AG04449 (cell line): ENCODE results near the gene MCEMP1.

Experiments used
- CTCF ChIA-PET: fragments of 350-600 bp; formaldehyde crosslinking; extraction: SDS; loops from one replicate; lab custom pipeline; 2021; ENCODE audit warnings: antibody characterized with exemption; lab: Yijun Ruan, JAX
- POLR2A ChIA-PET: fragments of 400-600, 350-600 bp; formaldehyde crosslinking; extraction: SDS; loops from one replicate; lab custom pipeline; 2020; ENCODE audit warnings: antibody characterized with exemption, inconsistent platforms; lab: Yijun Ruan, JAX
- DNase-seq: peaks from one replicate; pipeline ENCODE4 v3.0.0-alpha.2; 2010; ENCODE audit warnings: low read depth, low spot score
- H3K4me3 ChIP-seq: 2 replicates; pipeline ENCODE4 v1.5.1; 2011; ENCODE audit warnings: low read depth, mild to moderate bottlenecking, control low read depth, low read length
- TF ChIP-seq, protein P1 (sequence below): IDR thresholded peaks from one replicate; pipeline ENCODE4 v1.5.1; 2011; ENCODE audit warnings: mild to moderate bottlenecking, moderate library complexity, low read length, control low read depth, inconsistent platforms; ENCODE audit not compliant: insufficient read depth; ENCODE audit errors: missing control alignments

MCEMP1 gene

GRCh38 chr19:7665076-7665475 is 11.8 kb upstream of the MCEMP1 start:
- peak; percentile 37 for DNase-seq
- POLR2A ChIA-PET, result interaction anchor here (0.7 kb wide), 1 partner anchor 92 kb away, joined by 3 read pairs; no protein-coding TSS in a partner anchor
- CTCF ChIA-PET, result interaction anchor here (1.4 to 3.2 kb wide), 3 partner anchors 13 to 135 kb away, joined by 7 to 22 read pairs (median 13); partner anchors contain the start of gene TRAPPC5
- TF ChIP-seq, protein P1, sequence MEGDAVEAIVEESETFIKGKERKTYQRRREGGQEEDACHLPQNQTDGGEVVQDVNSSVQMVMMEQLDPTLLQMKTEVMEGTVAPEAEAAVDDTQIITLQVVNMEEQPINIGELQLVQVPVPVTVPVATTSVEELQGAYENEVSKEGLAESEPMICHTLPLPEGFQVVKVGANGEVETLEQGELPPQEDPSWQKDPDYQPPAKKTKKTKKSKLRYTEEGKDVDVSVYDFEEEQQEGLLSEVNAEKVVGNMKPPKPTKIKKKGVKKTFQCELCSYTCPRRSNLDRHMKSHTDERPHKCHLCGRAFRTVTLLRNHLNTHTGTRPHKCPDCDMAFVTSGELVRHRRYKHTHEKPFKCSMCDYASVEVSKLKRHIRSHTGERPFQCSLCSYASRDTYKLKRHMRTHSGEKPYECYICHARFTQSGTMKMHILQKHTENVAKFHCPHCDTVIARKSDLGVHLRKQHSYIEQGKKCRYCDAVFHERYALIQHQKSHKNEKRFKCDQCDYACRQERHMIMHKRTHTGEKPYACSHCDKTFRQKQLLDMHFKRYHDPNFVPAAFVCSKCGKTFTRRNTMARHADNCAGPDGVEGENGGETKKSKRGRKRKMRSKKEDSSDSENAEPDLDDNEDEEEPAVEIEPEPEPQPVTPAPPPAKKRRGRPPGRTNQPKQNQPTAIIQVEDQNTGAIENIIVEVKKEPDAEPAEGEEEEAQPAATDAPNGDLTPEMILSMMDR, result no peak
- no peak overlapping the region for H3K4me3 ChIP-seq

- no peak within 1 kb of the TSS for H3K4me3 ChIP-seq
- ChIA-PET CTCF (interaction anchor here (1.7 to 7.7 kb wide), 3 partner anchors 10 to 16 kb away, joined by 3 to 47 read pairs (median 33); partner anchors contain the start of gene TRAPPC5), POLR2A (no interaction called here)
- TF ChIP-seq, protein P1, result no peak
- DNase-seq, result no peak
Measured at GRCh38 chr19:7668842-7669241, 8.0 kb upstream of the MCEMP1 start, which contains the start of gene RETN. Gene RETN (plus strand): TSS chr19:7669049. CDS start chr19:7669327, 278 bp downstream.

- TF ChIP-seq, protein P1, result no peak
- CTCF ChIA-PET, result interaction anchor here (4.8 to 7.7 kb wide), 2 partner anchors 11 to 17 kb away, joined by 33 to 47 read pairs; partner anchors contain the start of gene TRAPPC5
Measured at GRCh38 chr19:7669641-7670040, 7.2 kb upstream of the MCEMP1 start.

GRCh38 chr19:7670150-7670783 is 6.6 kb upstream of the MCEMP1 start:
- H3K4me3 ChIP-seq, result no peak overlapping the region; the same call in 1 of the 2 replicates
- ChIA-PET CTCF (interaction anchor here (4.8 to 7.7 kb wide), 2 partner anchors 10 to 18 kb away, joined by 33 to 47 read pairs; partner anchors contain the start of gene TRAPPC5), POLR2A (no interaction called here)
- DNase-seq, result no peak
- TF ChIP-seq, protein P1, result no peak

More at GRCh38 chr19:7669641-7670040, 7.2 kb upstream of the MCEMP1 start:
- no peak overlapping the region for H3K4me3 ChIP-seq
- POLR2A ChIA-PET, result no interaction called here
- no peak for DNase-seq

DNA sequence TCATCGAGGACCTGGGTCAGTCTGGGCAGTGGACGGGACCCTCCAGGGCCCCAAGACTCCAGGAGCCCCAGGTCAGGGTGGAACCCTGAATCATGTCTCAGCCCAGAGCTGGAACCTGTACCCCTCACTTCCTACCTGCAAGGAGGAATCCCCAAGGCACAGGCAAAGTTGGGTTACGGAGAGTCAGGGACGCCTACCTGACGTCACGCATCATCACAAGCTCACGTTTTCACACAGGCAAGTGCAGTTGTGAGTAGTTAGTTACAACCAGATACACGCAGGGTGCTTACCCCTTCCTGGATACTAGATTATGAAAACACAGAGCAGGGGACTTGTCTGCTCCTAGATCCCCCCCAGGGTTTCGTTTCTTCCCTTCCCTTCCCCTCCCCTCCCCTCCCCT is 6.1 kb upstream of the MCEMP1 start:
- no peak for DNase-seq
- TF ChIP-seq, protein P1, result no peak
- H3K4me3 ChIP-seq, result no peak overlapping the region
- CTCF ChIA-PET, result interaction anchor here (1.2 to 7.7 kb wide), 3 partner anchors 10 to 103 kb away, joined by 3 to 47 read pairs (median 33); partner anchors contain the start of gene TRAPPC5
- POLR2A ChIA-PET, result no interaction called here

GRCh38 chr19:7672522-7672921 is 4.4 kb upstream of the MCEMP1 start:
- DNase-seq, result no peak
- CTCF ChIA-PET, result interaction anchor here (4.8 to 7.7 kb wide), 2 partner anchors 8 to 20 kb away, joined by 33 to 47 read pairs; partner anchors contain the start of gene TRAPPC5
- POLR2A ChIA-PET, result no interaction called here
- H3K4me3 ChIP-seq, result no peak overlapping the region
- TF ChIP-seq, protein P1, result no peak
